ENCODE results near the gene MUC3A. TPM values are rescaled to one million over a fixed set of nuclear protein-coding genes. Genes with fewer than 3 reads are reported as not detected.

Gene MUC3A
- total and polyA plus RNA-seq, 2 of the 8 experiments (the other 6 are each of a cell fraction or from before 2014, with no cell fraction given), result 15.4 to 43.9 TPM

DNA sequence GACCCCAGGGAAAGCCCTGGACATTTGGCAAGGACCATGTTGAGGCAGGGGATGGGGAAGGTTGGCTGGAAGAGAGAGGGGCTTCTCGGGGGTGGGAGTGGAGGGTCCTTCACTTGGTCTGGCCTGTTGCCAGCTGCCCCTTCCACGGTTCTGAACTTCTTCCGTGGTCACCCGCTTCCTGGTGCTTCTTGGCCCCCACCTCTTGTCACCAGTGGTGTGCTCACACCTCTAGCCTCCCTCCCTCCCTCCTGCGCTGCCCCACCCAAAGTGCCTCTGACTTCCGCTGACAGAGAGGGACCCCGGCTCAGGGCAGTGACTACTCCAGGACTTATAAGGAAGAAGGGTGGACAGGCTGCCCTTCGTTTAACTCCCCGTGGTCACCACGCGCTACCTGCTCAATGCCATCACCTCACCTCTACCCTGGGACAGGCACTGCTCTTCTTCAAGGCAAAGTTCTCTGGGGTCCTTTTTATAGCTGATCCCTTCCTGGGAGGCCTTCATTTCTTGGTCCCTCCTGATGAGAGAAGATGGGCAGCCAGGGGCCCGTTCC lies 19.8 kb downstream of the MUC3A start, which contains the start of gene MUC12:
MUC12 (plus strand) TSS at position 500 of the 550 bp plus-strand sequence. CDS start 58 bp downstream, outside the sequence.
- no peak within 1 kb of the TSS for H2BK20ac ChIP-seq (ENCODE audit: low read length)
- H2AK5ac ChIP-seq (ENCODE audit: low read depth, low read length), result no peak within 1 kb of the TSS

More for the DNA sequence above, 19.8 kb downstream of the MUC3A start, which contains the start of gene MUC12:
- H2AFZ ChIP-seq (ENCODE audit: low read length), result no peak within 1 kb of the TSS
- H3K56ac ChIP-seq (replicated peaks; ENCODE audit: insufficient read length, low read depth, low read length), result no peak within 1 kb of the TSS
- H4K8ac ChIP-seq (ENCODE audit: extremely low read depth, insufficient read depth, low read length), result peak within 1 kb of the TSS; percentile 73; the same call in 1 of the 2 replicates
- H4K91ac ChIP-seq (replicated peaks; ENCODE audit: insufficient read length, low read length), result no peak within 1 kb of the TSS
- ChIA-PET CTCF (ENCODE audit: partially characterized antibody) (interaction anchor here (1.0 to 3.5 kb wide), 8 partner anchors 9 to 108 kb away, joined by 3 to 16 read pairs (median 5); partner anchors contain the start of genes ACHE, MUC17 and MUC3A), POLR2A (ENCODE audit: partially characterized antibody) (no interaction called here)
- no peak for TF ChIP-seq CREB1 (IDR thresholded peaks at IDR 0.05)
- no peak for TF ChIP-seq KDM4A (IDR thresholded peaks at IDR 0.05; ENCODE audit: low read depth, low read length, severe bottlenecking)
- TF ChIP-seq TCF12 (IDR thresholded peaks at IDR 0.05; ENCODE audit: low read depth, low read length), result no peak
- no peak for TF ChIP-seq BACH1 (IDR thresholded peaks at IDR 0.05; ENCODE audit: low read length)
- TF ChIP-seq SP2 (IDR thresholded peaks at IDR 0.05; ENCODE audit: low read length), result no peak
- no peak for TF ChIP-seq FOSL1 (IDR thresholded peaks at IDR 0.05; ENCODE audit: insufficient read depth, low read depth, low read length)
- 0 out of 2 replicates have a peak within 1 kb of the TSS, but pooled peaks have one; percentile 76 for H2BK15ac ChIP-seq (ENCODE audit: low read length)
- H4K20me1 ChIP-seq (replicated peaks in 1 of 2; ENCODE audit: control insufficient read depth in 1 of 2, insufficient read depth in 2 of 2, low read length in 2 of 2), result peaks cover 2 to 7% of the 10 kb centered on the region in 2 experiments
- peak within 1 kb of the TSS; percentile 69; the same call in 1 of the 2 replicates for H2BK12ac ChIP-seq (ENCODE audit: low read depth, low read length)
- no peaks in the 10 kb centered on the region; the same call in 1 of the 2 replicates for H3K79me1 ChIP-seq (ENCODE audit: low read depth, low read length)
- H3K4me3 ChIP-seq (ENCODE audit: extremely low read depth in 1 of 4, insufficient read depth in 2 of 4, low read depth in 3 of 4, low read length in 4 of 4), result no peak within 1 kb of the TSS
- H4K5ac ChIP-seq (ENCODE audit: insufficient read length, low read depth, low read length), result no peak within 1 kb of the TSS
- H3K79me2 ChIP-seq (ENCODE audit: control insufficient read depth in 1 of 2, insufficient read depth in 2 of 2, low read length in 2 of 2), result no peaks in the 10 kb centered on the region
- no peaks in the 10 kb centered on the region for H3K9me3 ChIP-seq (ENCODE audit: insufficient read depth in 2 of 2, low read depth in 1 of 2, low read length in 1 of 2)
- no peak within 1 kb of the TSS for H2BK120ac ChIP-seq (replicated peaks; ENCODE audit: low read depth, low read length)
- no peak within 1 kb of the TSS; the same call in 1 of the 2 replicates for H2BK5ac ChIP-seq (ENCODE audit: low read depth, low read length)
- no peak within 1 kb of the TSS for H3K9ac ChIP-seq (replicated peaks in 1 of 4; ENCODE audit: extremely low read depth in 1 of 4, low read depth in 3 of 4, low read length in 3 of 4)
- H3K27me3 ChIP-seq (replicated peaks in 1 of 4; ENCODE audit: control insufficient read depth in 3 of 4, extremely low read depth in 1 of 4, insufficient read depth in 3 of 4, low read length in 3 of 4), result peaks cover 3 to 18% (median 14%) of the 10 kb centered on the region in 4 experiments
- peaks cover 9% of the 10 kb centered on the region; the same call in 1 of the 2 replicates for H3K23me2 ChIP-seq (ENCODE audit: low read depth, low read length)
- no peak within 1 kb of the TSS for H3K14ac ChIP-seq (ENCODE audit: insufficient read length)
- DNase-seq (ENCODE audit: low read depth in 1 of 2, low spot score in 2 of 2) (no peak), FAIRE-seq (no peak)
- H3K18ac ChIP-seq (ENCODE audit: extremely low read depth, low read length), result peak within 1 kb of the TSS; percentile 10; the same call in 1 of the 2 replicates
- H3K4ac ChIP-seq (replicated peaks; ENCODE audit: insufficient read length, low read depth, low read length), result no peak within 1 kb of the TSS
- peaks cover 4 to 32% (median 26%) of the 10 kb centered on the region in 4 experiments for H3K4me1 ChIP-seq (replicated peaks in 1 of 4; ENCODE audit: control insufficient read depth in 3 of 4, insufficient read depth in 4 of 4, low read length in 3 of 4)
- H3K36me3 ChIP-seq (ENCODE audit: control insufficient read depth in 2 of 4, insufficient read depth in 4 of 4, low read length in 3 of 4), result no peaks in the 10 kb centered on the region
- no peak within 1 kb of the TSS for H3K4me2 ChIP-seq (ENCODE audit: insufficient read depth in 1 of 2, low read depth in 2 of 2, low read length in 2 of 2)
- no peak within 1 kb of the TSS for H3K23ac ChIP-seq (ENCODE audit: insufficient read length)
- 66% methylated on average over 11 of the region's 12 CpGs; no CpG with 5 or more reads in 1 of the 2 experiments for WGBS, 2 experiments (ENCODE audit: extremely low coverage in 1 of 2, insufficient coverage in 1 of 2, insufficient read length in 1 of 2, insufficient replicate concordance in 2 of 2, low coverage in 1 of 2, low lambda C conversion rate in 2 of 2, missing lambda C conversion rate in 1 of 2)
- no peak within 1 kb of the TSS for H3K27ac ChIP-seq (ENCODE audit: low read depth, low read length)

Data from H1 (cell line).